Right forelimb (tissue), 1 donor: ENCODE results near the gene FAM170B.

Experiments
- DNase-seq: peaks from one replicate; pipeline ENCODE4 v3.0.0-alpha.2; 2018

FAM170B gene

GRCh38 chr10:49133706-49134248 lies at the start of gene FAM170B:
TSS of gene FAM170B (minus strand) at chr10:49134021. CDS start at chr10:49133918, 103 bp downstream.
- no peak for DNase-seq

- no peak for DNase-seq
These were observed 49.0 kb upstream of the FAM170B start for GRCh38 chr10:49182776-49183175.

- DNase-seq: no peak
These were observed 46.6 kb upstream of the FAM170B start for GRCh38 chr10:49180444-49180860.

GRCh38 chr10:49179699-49180443 lies 46.0 kb upstream of the FAM170B start:
- DNase-seq: peak; percentile 13

GRCh38 chr10:49178489-49179471 lies 45.0 kb upstream of the FAM170B start:
- peak; percentile 18 for DNase-seq

- DNase-seq: peak; percentile 44
These were observed 43.9 kb upstream of the FAM170B start for GRCh38 chr10:49177391-49178355.

- DNase-seq: peak; percentile 13
These were observed 42.8 kb upstream of the FAM170B start for GRCh38 chr10:49176310-49177268.

- peak; percentile 27 for DNase-seq
These were observed 41.9 kb upstream of the FAM170B start for GRCh38 chr10:49175587-49176309.

- DNase-seq: peak; percentile 24
These were observed 41.2 kb upstream of the FAM170B start for GRCh38 chr10:49174926-49175500.

GRCh38 chr10:49174261-49174925 lies 40.6 kb upstream of the FAM170B start:
- DNase-seq: peak; percentile 21

GRCh38 chr10:49173853-49174252 lies 40.0 kb upstream of the FAM170B start:
- peak; percentile 29 for DNase-seq

- peak; percentile 37 for DNase-seq
These were observed 39.5 kb upstream of the FAM170B start for GRCh38 chr10:49173201-49173772.

GRCh38 chr10:49172777-49173132 lies 38.9 kb upstream of the FAM170B start:
- DNase-seq: peak; percentile 16

GRCh38 chr10:49172061-49172776 lies 38.4 kb upstream of the FAM170B start:
- DNase-seq: peak; percentile 36

- peak; percentile 17 for DNase-seq
These were observed 37.7 kb upstream of the FAM170B start for GRCh38 chr10:49171326-49172060.

- DNase-seq: peak; percentile 26
These were observed 37.0 kb upstream of the FAM170B start for GRCh38 chr10:49170632-49171325.

GRCh38 chr10:49169776-49170175 lies 36.0 kb upstream of the FAM170B start:
- DNase-seq: no peak
